ENCODE data around the gene SF3A1. TPM values are rescaled to one million over a fixed set of nuclear protein-coding genes. Genes with fewer than 3 reads are reported as not detected.

The SF3A1 gene
- total and polyA plus RNA-seq, 2 of the 8 experiments (the other 6 are each of a cell fraction or from before 2014, with no cell fraction given): 27.8 to 285 TPM

- CTCF ChIA-PET (ENCODE audit: partially characterized antibody): interaction anchor here (0.6 to 9.1 kb wide), 15 partner anchors 8 to 178 kb away, joined by 3 to 203 read pairs (median 4); partner anchors contain the start of gene TBC1D10A
- no peak overlapping the region for H3K4me2 ChIP-seq (ENCODE audit: insufficient read depth in 1 of 2, low read depth in 2 of 2, low read length in 2 of 2)
- TF ChIP-seq BCL11A (IDR thresholded peaks at IDR 0.05; ENCODE audit: low read depth in 2 of 2, low read length in 2 of 2): no peak
- TF ChIP-seq EGR1 (IDR thresholded peaks at IDR 0.05; ENCODE audit: borderline replicate concordance, low read depth, low read length): no peak
- no peak for TF ChIP-seq RBBP5 (IDR thresholded peaks at IDR 0.05; ENCODE audit: borderline replicate concordance, low read depth, low read length)
- TF ChIP-seq POLR2A (IDR thresholded peaks at IDR 0.05; ENCODE audit: control extremely low read depth in 1 of 2, low read depth in 2 of 2, low read length in 2 of 2): no peak
- no peak for TF ChIP-seq TEAD4 (IDR thresholded peaks at IDR 0.05; ENCODE audit: low read depth, low read length)
- no peak for TF ChIP-seq GABPA (IDR thresholded peaks at IDR 0.05; ENCODE audit: borderline replicate concordance, insufficient read depth, low read length)
- TF ChIP-seq KDM4A (IDR thresholded peaks at IDR 0.05; ENCODE audit: low read depth, low read length, severe bottlenecking): no peak
- no peak for TF ChIP-seq KDM5A (IDR thresholded peaks at IDR 0.05; ENCODE audit: low read length)
- TF ChIP-seq PHF8 (conservative IDR thresholded peaks at IDR 0.05; ENCODE audit: low read depth, low read length): no peak
- TF ChIP-seq SP2 (IDR thresholded peaks at IDR 0.05; ENCODE audit: low read length): no peak
- TF ChIP-seq JUND (IDR thresholded peaks at IDR 0.05; ENCODE audit: low read length): no peak
- no peak for TF ChIP-seq EZH2 (IDR thresholded peaks at IDR 0.05; ENCODE audit: low read depth, low read length, severe bottlenecking)
- TF ChIP-seq CHD2 (IDR thresholded peaks at IDR 0.05; ENCODE audit: low read length): no peak
- TF ChIP-seq BACH1 (IDR thresholded peaks at IDR 0.05; ENCODE audit: low read length): no peak
- no peak for TF ChIP-seq RAD21 (IDR thresholded peaks at IDR 0.05 in 1 of 2, conservative IDR thresholded peaks at IDR 0.05 in 1 of 2; ENCODE audit: low read depth in 2 of 2, low read length in 2 of 2)
Measured at GRCh38 chr22:30286331-30286730, 70.4 kb downstream of the SF3A1 start.

More at GRCh38 chr22:30286331-30286730, 70.4 kb downstream of the SF3A1 start:
- peak overlapping the region; percentile 20 for H4K91ac ChIP-seq (replicated peaks; ENCODE audit: insufficient read length, low read length)
- H3K27ac ChIP-seq (ENCODE audit: low read depth, low read length): no peak overlapping the region
- H3K79me2 ChIP-seq (ENCODE audit: control insufficient read depth in 1 of 2, insufficient read depth in 2 of 2, low read length in 2 of 2): no peaks in the 10 kb centered on the region
- H4K5ac ChIP-seq (ENCODE audit: insufficient read length, low read depth, low read length): no peak overlapping the region
- H3K9me3 ChIP-seq (ENCODE audit: insufficient read depth in 2 of 2, low read depth in 1 of 2, low read length in 1 of 2): no peaks in the 10 kb centered on the region
- H2BK120ac ChIP-seq (replicated peaks; ENCODE audit: low read depth, low read length): no peak overlapping the region
- DNase-seq (ENCODE audit: low read depth in 1 of 2, low spot score in 2 of 2): no peak
- H3K4me3 ChIP-seq (ENCODE audit: extremely low read depth in 1 of 4, insufficient read depth in 2 of 4, low read depth in 3 of 4, low read length in 4 of 4): no peak overlapping the region
- no peaks in the 10 kb centered on the region for H3K27me3 ChIP-seq (replicated peaks in 1 of 4; ENCODE audit: control insufficient read depth in 3 of 4, extremely low read depth in 1 of 4, insufficient read depth in 3 of 4, low read length in 3 of 4)
- H4K20me1 ChIP-seq (replicated peaks in 1 of 2; ENCODE audit: control insufficient read depth in 1 of 2, insufficient read depth in 2 of 2, low read length in 2 of 2): peaks cover 0 to 4% of the 10 kb centered on the region in 2 experiments
- H4K8ac ChIP-seq (ENCODE audit: extremely low read depth, insufficient read depth, low read length): no peak overlapping the region; the same call in 1 of the 2 replicates
- no peak overlapping the region for H2BK5ac ChIP-seq (ENCODE audit: low read depth, low read length)
- no peak overlapping the region for H2AK5ac ChIP-seq (ENCODE audit: low read depth, low read length)
- H3K4me1 ChIP-seq (replicated peaks in 1 of 4; ENCODE audit: control insufficient read depth in 3 of 4, insufficient read depth in 4 of 4, low read length in 3 of 4): peaks cover 0 to 19% (median 14%) of the 10 kb centered on the region in 4 experiments; a peak in 6 of 7 replicates
- no peak overlapping the region for H2BK15ac ChIP-seq (ENCODE audit: low read length)
- no peak overlapping the region for H3K4ac ChIP-seq (replicated peaks; ENCODE audit: insufficient read length, low read depth, low read length)
- no peak overlapping the region for H2AFZ ChIP-seq (ENCODE audit: low read length)
- no peak overlapping the region for H3K9ac ChIP-seq (replicated peaks in 1 of 4; ENCODE audit: extremely low read depth in 1 of 4, low read depth in 3 of 4, low read length in 3 of 4)
- H3K18ac ChIP-seq (ENCODE audit: extremely low read depth, low read length): no peak overlapping the region
- H3K23ac ChIP-seq (ENCODE audit: insufficient read length): no peak overlapping the region
- H3K56ac ChIP-seq (replicated peaks; ENCODE audit: insufficient read length, low read depth, low read length): no peak overlapping the region
- FAIRE-seq: no peak
- H3K36me3 ChIP-seq (ENCODE audit: control insufficient read depth in 2 of 4, insufficient read depth in 4 of 4, low read length in 3 of 4): no peaks in the 10 kb centered on the region
- H3K23me2 ChIP-seq (ENCODE audit: low read depth, low read length): peaks cover 12% of the 10 kb centered on the region; the same call in 1 of the 2 replicates
- 79% methylated on average over 5 of the region's 5 CpGs; no CpG with 5 or more reads in 1 of the 2 experiments for WGBS, 2 experiments (ENCODE audit: extremely low coverage in 1 of 2, insufficient coverage in 1 of 2, insufficient read length in 1 of 2, insufficient replicate concordance in 2 of 2, low coverage in 1 of 2, low lambda C conversion rate in 2 of 2, missing lambda C conversion rate in 1 of 2)
- no peaks in the 10 kb centered on the region for H3K79me1 ChIP-seq (ENCODE audit: low read depth, low read length)
- POLR2A ChIA-PET (ENCODE audit: partially characterized antibody): no interaction called here
- no peak overlapping the region; the same call in 1 of the 2 replicates for H2BK12ac ChIP-seq (ENCODE audit: low read depth, low read length)
- no peak overlapping the region for H2BK20ac ChIP-seq (ENCODE audit: low read length)
- H3K14ac ChIP-seq (ENCODE audit: insufficient read length): no peak overlapping the region
